Measurements from ENCODE around the gene FN1.
"Not testable (repeated sequence)": the region's sequence is repeated elsewhere in the genome, so short reads cannot be mapped to it uniquely, and the experiment has no call there.

FN1 gene

DNA sequence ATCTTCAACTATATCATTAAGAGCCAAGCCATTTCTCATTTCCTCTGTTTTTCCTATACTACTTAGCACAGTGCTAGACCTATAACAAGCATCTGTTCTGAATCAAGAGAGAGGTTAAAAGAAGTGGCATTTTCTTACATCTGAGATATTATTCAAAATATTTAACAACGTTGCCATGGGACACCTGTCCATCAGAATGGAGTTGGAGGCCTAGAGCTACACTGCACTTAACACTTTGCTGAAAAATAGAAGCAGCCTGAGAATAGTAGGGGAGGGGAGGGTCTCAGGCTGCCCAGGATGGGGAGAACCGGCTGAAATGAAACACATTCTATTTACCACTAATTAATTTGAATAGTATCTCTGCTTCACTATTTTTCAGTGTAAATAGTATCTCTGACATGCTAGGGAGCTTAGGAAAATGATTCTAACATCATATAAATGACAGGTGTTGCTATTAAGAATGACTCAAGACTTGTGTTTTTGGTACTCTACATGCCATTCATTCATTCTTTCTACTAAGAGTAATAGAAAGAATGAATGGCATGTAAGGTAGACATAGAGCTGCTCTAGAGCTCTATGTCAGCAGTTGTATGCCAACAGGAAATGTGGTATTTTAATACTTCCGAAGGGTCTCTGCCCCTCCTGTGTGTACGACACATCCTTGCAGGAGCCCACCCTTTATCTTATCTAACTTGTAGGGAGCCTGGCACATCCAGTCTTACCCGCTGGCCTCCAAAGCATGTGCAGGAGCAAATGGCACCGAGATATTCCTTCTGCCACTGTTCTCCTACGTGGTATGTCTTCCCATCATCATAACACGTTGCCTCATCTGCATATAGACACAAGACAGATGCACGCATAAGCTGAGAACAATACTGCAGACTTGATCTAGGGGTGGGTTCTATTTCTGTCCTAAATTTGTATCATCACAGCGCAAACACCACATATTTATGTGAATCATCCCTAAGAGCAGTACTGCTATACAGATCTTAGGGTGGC, 71.4 kb downstream of the FN1 start:
- DNase-seq, result no peak

DNA sequence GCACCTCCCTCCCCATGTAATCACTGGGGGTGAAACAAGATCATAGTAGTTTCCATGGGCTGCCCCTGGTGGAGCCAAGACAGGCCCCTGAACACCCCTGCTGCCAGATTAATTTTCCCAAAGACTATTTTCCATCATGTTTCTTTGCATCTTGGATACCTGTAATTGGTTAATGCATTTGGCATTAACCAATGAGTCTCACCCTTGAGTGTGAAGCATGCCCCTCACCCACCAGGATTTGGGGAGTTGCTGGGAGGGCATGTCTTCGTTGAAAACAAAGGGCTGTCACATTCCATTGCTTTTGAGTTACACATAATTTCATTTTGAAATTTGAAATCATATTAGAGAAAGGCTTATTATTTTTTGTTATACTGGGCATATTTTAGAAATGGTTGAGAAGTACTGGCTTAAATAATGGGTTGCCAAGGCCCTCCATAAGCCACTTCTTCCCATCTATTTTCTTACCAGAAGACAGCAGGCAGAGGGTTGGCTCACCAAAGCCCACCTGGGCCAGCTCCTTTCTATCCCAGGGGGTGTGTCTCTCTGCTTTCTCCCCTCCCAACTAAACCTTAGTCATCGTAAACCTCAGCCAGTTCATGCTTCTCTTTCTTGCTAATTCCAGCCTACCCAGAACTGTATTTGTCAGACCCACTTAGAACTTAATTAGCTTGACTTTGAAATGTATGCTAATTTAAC, 72.3 kb downstream of the FN1 start:
- DNase-seq, result no peak

DNA sequence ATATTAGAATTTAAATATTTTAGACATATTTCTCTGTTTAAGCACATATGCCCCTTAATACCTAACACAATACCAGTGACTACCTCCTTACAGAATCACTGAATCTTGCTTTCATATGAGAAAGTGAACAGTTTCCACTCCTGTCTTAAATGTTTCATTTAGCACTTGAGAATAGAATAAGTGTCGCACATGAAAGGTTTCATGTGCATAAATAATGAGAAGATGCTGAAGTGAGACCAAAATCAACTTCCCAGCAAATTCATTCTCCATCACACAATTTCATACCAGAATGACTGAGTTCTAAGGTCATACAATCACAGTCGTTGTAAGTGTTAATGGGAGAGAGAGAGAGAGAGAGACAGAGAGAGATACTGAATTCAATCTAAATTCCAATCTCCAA, 72.8 kb downstream of the FN1 start:
- no peak for DNase-seq

DNA sequence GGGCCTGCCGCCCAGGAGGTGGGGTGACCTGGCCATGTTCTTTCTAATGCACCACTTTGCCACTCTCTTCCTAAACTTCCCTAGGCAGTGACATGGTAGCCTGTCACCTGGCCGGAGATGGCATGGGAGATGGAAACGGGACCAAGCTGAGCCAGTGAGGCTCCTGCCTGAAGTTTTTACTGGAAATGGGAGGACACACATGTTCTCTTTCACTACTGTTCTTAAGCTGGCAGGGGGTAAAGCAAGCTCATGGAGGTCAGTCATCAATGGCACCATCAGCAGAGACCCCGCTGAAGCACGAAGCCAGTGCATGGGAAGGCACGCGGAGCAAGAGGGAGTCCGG, 73.3 kb downstream of the FN1 start:
- no peak for DNase-seq

DNA sequence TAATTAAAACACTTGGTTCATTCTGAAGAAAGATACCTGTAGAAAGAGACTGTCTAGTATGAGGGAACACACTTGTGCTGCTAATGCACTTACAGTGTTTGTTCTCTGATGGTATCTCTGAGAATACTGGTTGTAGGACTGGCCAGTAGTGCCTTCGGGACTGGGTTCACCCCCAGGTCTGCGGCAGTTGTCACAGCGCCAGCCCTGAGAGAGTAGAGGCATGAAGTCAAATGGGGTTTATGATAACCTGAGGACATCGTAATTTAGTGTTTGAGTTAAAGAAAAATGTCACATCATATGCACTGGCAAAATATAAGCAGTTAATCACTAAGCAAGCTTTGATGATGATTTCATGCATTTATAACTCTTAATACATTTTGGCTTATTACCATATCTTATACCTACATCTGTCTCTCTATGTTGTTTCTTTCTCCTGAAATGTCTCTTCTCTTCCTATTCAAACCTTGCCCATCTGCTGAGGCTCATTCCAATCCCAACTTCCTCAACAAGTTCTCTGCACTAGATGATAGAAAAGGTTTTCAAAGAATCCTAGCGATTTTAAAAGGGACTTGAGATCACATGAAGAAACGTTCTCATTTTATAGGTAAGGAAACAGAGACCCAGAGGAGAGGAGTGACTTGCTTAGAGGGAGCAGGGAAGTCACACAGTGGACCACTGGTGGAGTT, 73.8 kb downstream of the FN1 start:
- DNase-seq, result no peak

DNA sequence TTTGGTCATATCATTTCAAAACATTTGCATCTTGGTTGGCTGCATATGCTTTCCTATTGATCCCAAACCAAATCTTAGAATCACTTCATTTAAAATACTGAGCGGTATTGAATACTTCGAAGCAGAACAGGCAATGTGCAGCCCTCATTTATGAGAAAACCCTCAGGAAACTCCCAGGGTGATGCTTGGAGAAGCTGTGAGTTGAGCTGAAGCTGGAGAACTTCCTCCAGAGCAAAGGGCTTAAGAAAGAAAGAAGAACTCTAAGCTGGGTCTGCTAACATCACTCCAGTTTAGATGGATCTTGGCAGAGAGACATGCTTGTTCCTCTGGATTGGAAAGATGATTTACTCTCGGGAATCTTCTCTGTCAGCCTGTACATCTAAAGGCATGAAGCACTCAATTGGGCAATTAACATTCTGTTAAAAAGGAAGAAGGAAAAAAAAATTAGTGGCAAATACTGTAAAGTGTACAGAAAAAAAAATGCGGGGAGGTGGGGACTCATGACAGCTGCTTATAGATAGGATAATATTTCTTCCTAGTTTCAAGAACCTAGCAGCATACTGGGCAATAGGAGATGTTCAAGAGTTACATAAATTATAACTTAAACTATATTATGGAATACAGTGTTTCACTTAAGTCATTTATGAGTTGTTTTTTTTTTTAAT, 74.5 kb downstream of the FN1 start:
- no peak for DNase-seq

DNA sequence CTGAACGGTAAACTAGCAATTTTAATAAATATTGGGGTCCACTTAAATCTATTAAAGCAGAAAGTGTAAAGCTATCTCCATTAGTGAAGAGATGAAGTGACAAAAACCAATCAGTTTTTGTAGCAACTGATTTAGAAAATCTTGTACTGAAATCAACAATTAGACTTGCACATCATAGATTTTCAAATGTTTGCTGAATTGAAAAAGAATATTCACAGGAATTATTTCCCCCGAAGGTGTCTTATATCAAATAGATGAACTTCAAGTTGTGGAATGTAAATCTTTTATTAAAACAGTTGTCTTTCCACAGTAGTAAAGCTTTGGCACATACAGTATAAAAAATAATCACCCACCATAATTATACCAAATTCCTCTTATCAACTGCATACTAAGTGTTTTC, 75.3 kb downstream of the FN1 start:
- no peak for DNase-seq

DNA sequence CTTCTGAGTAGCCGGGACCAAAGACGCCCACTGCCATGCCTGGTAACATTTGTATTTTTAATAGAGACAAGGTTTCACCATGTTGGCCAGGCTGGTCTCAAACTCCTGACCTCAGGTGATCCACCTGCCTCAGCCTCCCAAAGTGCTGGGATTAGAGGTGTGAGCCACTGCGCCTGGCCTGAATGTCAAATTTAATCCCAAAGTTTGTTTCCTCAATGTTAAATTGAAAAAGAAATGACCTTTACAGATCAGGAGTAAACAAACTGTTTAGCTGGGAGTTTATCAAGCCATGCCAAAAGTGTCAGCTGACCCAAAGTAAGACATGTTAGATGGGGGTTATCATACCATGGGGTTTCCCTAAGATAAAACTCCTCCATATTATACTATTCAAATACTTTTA, 75.8 kb downstream of the FN1 start:
- DNase-seq, result not testable (repeated sequence)

DNA sequence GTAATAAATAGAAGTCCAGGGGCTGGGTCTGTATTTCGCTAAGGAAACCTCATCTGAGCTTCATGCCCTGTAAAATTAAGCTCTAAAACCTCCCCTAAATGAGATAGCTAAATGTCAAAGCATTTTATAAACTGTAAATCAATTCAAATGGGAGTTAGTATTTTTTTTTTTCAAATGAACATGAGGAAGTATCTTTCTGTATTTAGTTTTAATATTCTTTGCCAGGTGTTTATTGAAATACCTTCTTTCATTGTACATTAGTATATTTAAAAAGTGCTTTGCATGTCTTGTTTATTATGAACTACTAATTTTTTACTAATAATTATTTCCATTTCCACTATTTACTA, 76.3 kb downstream of the FN1 start:
- no peak for DNase-seq

DNA sequence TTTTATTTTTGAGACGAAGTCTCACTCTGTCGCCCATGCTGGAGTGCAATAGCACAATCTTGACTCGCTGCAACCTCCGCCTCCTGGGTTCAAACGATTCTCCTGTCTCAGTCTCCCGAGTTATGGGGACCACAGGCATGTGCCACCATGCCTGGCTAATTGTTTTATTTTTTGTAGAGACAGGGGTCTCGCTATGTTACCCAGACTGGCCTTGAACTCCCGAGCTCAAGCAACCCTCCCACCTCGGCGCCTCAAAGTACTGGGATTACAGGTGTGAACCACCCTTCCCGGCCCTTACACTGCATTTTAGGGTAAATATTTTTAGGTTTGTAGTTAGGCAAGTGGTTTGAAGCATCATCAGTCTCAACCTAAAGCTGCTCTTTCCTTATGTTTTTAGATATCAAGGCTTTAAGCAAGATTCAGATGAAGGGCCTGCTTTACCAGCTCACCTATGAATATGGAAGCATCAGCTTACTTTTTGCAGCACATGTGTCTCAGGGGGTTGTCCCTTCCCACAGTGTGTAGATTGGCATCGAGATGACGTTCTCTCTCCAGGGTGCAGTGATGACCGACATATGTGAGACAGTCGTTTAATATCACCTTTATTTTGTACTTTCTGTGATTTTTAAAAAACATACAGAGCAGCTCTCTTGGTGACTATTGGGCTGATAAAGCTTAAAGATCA, 76.8 kb downstream of the FN1 start:
- no peak for DNase-seq

DNA sequence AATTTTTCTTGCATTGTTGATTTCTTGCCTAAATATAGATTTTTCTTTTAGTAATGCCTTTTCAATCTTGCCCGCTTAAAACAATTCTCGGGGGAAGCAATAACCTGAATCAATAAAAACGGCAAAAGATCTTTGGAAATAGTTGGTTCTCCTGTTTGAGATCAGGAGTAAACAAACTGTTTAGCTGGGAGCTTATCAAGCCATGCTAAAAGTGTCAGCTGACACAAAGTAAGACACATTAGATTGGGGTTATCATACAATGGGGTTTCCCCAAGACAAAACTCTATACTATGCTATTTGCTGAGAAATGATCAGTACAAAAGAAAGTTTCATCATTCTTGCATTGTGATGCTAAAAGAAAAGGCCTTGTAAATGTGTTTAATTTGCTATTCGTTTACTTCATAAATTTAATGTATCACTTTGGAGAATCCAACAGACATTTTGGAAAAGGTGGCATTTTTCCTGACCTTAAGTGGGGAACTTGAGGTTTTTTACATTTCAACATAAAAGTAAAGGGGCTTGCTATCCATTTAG, 77.5 kb downstream of the FN1 start:
- DNase-seq, result no peak

DNA sequence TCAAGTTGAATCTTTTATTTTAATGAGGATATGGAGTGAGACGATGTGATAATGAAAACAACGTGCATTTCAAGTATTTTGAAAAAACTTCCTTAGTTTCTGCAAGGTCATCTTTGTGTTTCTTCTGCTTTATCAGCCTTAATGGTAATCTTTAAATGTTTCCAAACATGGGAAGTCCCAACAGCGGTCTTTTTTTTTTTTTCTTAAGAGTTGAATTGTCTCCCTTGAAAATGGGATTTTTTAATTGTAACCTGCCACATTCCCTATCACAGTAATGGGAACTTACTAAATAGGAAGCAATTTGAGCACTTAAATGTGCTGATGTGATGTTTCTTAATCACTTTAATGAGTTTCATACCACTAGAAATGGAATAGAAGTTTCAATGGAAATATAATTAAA, 78.2 kb downstream of the FN1 start:
- no peak for DNase-seq

DNA sequence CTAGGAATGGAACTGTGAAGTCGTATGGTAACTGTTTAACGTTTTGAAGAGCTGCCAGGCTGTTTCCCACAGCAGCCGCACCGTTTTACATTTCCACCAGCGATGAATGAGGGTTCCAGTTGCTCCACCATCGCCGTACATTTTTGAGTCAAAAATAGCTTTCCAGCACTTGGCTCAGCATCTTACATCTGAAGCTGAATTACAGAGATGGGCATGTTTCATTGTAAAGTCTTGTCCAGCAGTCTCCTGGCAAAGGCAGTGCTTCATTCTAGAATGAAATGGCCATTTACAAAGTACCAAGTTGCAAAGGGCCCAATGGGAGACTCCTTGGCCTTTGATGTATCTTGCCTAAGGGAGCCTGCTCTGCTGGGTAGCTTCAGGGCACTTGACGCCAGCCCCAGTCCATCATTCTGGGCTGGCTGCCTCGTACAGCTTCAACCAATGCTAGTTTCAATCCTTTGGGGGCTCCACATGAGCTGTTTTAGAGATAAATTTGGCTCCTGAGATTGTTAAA, 78.9 kb downstream of the FN1 start:
- no peak for DNase-seq

DNA sequence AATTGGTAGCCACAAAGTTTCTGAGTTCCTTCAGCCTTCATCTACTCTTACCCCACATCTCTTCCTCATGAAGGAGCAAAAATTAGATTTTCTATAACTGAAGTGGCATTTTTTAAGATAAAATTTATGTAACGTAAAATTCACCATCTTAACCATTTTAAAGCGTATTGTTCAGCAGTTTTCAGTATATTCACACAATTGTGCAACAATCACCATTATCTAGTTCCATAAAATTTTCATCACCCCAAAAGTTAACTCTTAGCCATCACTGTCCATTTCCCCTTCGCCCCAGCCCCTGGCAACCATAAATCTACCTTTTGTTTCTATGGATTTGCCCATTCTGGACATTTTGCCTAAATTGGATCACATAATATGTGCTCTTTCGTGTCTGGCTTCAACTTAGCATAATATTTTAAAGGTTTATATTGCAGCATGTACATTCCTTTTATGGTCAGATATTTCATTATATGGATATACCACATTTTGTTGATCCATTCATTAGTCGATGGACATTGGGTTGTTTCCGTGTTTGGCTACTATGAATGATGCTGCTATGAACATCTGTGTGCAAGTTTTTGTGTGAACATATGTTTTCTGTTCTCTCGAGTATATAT, 79.4 kb downstream of the FN1 start:
- DNase-seq, result no peak

DNA sequence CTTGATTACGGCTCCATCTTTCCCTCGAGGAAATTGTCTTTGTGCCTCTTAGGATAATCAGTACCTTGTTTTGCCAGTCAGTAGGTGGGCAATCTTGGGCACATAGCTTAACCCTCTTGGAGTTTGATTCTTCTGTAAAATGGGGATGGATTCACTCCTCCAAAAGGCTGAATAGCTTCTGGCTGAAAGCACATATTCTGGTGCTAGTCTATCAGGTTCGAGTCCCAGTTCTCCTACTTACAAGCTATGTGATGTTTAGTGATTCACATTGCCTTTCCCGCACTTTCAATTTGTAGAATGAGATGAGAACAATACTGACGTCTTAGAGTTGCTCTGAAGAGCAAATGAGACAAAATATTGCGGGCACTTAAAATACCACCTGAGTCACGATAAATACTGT, 80.1 kb downstream of the FN1 start:
- no peak for DNase-seq

DNA sequence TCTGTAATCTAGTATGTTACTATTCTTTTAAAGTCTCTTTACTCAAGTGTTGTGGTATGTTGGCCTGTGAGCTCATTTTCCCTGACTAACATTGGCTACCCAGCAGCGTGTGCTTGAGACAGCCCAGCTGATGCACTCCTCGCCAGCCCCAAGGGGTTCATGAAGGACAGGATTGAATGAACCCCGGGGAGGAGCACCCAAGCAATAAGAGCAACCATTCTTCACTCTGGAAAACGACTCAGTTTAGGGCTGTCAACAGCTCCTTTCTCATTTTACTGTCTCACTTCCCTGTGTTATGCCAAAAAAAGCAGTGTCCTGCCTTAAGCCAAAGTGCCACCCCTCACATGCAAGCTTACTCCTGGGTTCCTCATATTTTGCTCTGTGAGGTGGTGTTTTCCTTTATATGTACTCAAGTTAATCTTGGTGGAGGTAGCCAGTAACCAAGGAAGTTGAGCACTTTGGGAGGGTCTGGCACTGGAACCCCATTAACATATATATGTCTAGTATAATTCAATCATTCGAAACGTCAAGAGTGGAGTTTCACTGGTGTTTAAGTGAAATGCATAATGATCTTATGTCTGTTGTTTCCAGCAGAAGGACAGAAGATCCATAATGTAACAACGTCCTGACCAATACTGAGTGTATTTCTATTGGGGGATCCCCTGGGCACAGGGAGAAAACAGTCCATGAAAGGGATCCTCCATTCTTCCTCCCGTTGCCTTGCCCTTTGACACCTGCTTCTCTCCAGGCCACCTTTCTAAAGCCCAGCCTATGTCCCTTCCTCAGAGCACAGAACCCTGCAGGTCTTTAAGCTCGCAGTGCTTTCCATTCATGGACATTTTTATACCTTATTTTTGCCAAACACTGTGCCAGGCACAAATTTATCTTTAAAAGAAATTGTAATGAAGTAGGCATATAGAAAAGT, 80.8 kb downstream of the FN1 start:
- no peak for DNase-seq

DNA sequence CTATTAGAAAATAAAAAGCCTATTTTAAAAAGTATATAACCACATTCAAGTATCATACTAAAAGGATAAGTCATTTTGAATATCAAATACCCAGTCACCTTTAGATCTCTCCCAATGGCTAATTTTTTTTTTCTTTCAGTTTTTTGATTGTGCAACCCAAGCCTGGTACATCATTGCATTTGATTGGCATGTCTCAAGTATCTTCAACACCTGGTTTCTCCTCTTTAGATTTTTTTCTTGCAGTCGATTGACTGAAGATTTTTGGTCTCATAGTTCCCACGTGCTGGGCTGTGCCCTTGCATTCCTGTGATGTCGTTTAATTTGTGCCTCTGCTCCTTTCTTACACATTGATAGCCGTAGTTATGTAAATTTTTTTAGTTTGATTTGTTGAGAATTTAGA, 83.3 kb downstream of the FN1 start:
- DNase-seq, result no peak

DNA sequence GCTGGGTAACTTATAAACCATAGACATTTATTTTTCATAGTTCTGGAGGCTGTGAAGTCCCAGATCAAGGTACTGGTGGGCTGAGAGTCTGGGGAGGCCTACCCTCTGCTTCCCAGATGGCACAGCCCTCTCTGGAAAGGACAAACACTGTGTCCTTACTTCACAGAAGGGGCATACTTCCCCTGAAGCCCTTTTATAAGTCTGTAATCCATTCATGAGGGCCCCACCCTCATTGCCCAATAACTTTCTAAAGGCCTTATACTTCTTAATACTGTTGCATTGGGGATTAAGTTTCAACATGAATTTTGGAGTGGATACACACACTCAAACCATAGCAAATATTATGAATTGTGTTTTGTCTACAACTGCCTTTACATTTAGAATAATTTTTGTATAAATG, 88.0 kb downstream of the FN1 start:
- peak in 1 of 2 donors; percentile 54 for DNase-seq

DNA sequence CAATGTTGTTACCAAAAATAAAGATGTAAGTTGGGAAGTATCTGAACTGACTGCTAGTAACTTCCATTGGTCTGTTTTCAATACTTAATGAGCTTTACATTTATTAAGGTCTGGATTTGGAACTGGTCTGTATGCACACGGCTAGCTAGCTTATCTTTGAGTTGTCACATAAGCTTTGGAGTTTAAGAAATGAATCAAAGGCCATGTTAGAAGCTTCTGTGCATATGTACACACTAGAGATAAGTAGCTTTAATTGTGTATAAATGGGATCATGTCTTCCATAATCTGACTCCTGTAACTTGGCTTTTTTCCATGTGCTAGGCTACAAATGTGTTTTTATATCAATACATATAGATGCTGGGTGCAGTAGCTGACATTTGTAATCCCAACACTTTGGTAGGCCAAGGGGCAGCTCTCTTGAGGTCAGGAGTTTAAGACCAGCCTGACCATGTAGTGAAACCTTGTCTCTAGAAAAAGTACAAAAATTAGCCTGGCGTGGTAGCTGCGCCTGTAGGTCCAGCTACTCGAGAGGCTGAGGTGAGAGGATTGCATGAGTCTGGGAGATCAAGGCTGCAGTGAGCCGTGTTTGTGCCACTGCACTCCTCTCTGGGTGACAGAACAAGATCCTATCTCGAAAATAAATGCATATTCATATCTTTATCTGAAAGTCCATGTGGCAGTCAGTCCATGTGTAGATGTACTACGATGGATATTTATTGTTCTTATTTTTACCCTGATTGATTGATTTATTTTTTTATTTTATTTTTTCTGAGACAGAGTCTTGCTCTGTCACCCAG, 96.8 kb downstream of the FN1 start:
- no peak for DNase-seq
